Measurements from ENCODE around the gene SOCS1.

DNA sequence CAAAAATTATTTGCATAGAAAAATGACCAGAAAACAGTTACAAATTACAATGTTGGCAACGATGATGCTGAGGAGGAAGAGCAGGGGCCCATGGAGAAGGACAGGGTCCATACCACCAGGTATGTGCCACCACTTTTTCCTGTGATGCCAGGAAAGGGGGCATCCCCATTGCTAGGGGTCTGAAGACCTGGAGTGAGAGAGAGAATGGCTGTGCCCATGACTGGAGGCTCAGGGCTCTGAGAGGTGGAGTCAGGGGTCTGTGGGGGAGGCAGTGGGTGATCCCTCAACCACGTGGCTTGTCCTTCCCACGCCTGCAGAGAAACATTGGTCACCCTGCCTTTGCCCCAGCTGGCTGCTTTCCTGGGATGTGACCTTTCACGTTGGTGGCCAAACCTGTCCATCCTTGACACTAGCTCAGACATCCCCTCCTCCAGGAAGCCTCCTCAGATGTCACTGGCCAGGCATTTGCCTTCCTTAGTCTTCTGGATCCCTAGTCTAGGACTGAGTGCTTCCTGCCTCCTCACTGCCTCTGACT is 51.4 kb downstream of the SOCS1 start:
- TF ChIP-seq ZNF274 (IDR thresholded peaks at IDR 0.05; ENCODE audit: borderline replicate concordance, extremely low read depth, low read length) (no peak), CHD2 (IDR thresholded peaks at IDR 0.05; ENCODE audit: low read length) (no peak)
- TF ChIP-seq, protein P1, sequence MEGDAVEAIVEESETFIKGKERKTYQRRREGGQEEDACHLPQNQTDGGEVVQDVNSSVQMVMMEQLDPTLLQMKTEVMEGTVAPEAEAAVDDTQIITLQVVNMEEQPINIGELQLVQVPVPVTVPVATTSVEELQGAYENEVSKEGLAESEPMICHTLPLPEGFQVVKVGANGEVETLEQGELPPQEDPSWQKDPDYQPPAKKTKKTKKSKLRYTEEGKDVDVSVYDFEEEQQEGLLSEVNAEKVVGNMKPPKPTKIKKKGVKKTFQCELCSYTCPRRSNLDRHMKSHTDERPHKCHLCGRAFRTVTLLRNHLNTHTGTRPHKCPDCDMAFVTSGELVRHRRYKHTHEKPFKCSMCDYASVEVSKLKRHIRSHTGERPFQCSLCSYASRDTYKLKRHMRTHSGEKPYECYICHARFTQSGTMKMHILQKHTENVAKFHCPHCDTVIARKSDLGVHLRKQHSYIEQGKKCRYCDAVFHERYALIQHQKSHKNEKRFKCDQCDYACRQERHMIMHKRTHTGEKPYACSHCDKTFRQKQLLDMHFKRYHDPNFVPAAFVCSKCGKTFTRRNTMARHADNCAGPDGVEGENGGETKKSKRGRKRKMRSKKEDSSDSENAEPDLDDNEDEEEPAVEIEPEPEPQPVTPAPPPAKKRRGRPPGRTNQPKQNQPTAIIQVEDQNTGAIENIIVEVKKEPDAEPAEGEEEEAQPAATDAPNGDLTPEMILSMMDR (IDR thresholded peaks at IDR 0.05; ENCODE audit: control extremely low read depth in 1 of 3, insufficient read depth in 1 of 3, low read depth in 1 of 3, low read length in 3 of 3), result no peak

All from H1 (cell line).